SIG-M5 (cell line): ENCODE measurements around the gene VAV3.
"Not testable (repeated sequence)": the region's sequence is repeated elsewhere in the genome, so short reads cannot be mapped to it uniquely, and the experiment has no call there.

Source experiments
- DNase-seq: peaks from one replicate; lab custom pipeline; 2025; lab: John Stamatoyannopoulos, UW

VAV3 gene

GRCh38 chr1:107893350-107893749, 71.6 kb downstream of the VAV3 start:
- not testable (repeated sequence) for DNase-seq

- DNase-seq, result no peak
Measured at GRCh38 chr1:107889524-107889923, 75.5 kb downstream of the VAV3 start.

DNA sequence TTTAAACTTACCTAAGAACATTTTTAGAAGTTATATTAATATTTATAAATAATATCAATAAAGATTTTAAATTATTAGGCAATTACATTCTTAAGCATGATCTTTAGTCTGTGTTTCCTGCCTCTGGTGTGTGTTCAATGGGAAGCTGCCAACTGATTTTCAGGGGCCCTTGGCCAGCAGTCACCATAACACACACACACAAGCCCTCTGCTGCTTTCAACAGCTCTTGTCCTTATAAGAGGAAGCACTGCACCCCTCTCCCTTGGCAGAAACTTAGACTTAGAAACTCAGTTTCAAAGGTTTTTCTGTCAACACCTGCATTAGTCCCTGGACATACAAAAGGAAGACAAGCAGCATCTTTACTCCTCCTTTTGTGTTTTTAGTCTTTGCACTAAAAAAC, 81.4 kb downstream of the VAV3 start:
- DNase-seq, result no peak

DNA sequence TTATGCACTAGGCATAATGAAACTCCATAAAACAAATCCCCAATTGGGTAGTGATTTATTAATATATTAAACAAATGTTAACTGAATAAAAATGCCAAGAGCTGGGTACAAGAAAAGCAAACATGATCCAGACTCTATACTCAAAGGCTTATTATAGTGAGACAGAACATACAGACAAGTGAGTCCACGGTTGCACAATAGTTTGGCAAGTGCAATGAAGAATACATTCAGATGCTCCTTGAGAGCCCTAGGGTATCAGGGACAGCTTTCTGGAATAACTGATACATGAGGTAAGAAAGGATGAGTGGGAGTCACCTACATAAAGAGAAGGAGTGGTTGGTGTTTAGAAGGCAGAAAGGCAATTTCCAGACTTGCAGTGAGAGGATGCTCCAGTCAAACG, 85.1 kb downstream of the VAV3 start:
- DNase-seq, result no peak

GRCh38 chr1:107879346-107879745, 85.6 kb downstream of the VAV3 start:
- no peak for DNase-seq

DNA sequence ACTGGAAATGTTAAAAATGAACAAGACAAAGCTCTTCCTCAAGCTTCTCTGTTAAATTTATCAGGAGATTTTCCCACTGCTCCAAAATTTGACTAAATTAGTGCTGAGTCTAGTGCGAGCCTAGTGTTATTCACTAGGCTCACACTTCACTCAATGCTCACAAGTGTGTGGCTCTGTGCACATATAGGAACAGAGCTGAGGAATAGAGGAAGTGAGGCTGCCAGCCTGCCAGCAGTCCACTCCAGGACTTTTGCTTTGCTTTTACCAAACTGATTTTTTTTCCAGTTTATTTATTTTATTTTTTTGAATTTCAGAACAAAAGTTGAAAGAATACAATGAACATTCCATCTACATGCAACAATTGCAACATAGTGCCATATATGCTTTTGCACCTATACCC, 87.2 kb downstream of the VAV3 start:
- no peak for DNase-seq

DNA sequence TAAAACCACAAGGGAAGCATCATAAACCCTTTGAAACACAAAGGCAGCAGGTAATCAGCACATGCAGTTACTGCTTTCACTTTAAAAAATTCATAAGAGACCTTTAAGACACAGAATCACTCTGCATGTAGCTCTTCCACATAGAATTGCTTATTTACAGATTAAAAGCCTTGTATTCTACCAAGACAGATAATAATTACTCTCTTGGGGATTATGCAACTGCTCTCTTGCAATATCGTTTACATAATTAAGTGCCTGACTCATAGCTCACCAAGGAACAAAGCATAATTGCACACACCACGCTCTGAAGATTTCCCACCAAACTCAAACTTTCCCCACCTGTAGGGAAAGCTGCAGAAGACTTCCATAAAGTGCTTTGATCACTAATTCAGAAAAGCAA, 87.9 kb downstream of the VAV3 start:
- no peak for DNase-seq

DNA sequence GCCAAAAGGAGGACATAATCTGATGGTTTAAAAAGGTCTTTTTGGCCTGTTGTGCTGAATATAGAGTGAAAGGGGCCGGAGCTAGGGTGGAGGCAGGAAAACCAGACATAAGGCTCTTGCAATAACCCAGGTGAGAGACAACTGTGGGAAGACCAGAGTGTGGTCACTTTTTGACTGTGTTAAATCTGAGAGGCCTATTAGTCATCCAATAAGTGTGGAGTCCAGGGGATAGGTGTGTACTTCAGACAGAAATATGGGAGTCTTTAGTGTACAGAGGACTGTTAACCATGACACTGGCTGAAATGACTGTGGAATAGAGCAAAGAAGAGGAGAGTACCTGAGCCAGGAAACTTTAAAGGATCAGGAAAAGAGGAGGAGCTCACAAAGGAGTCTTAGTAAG, 89.3 kb downstream of the VAV3 start:
- DNase-seq, result no peak

DNA sequence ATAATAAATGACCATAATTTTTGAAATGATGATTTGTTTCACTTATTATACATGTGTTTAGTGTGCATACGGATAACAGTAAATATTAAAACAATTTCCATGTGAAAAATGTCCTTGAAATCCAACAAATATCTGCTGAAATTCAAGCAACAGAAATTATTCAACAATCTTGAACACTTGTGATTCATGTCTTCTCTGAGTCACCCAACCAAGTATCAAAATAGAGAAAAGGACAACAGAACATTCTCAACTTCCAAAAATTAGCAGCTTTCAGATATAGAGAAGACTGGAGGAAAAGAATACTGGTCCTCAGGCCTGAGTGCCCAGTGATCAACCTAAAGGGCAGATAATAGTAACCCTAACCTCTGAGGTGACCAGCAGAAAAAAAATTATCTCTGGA, 90.8 kb downstream of the VAV3 start:
- DNase-seq, result no peak

DNA sequence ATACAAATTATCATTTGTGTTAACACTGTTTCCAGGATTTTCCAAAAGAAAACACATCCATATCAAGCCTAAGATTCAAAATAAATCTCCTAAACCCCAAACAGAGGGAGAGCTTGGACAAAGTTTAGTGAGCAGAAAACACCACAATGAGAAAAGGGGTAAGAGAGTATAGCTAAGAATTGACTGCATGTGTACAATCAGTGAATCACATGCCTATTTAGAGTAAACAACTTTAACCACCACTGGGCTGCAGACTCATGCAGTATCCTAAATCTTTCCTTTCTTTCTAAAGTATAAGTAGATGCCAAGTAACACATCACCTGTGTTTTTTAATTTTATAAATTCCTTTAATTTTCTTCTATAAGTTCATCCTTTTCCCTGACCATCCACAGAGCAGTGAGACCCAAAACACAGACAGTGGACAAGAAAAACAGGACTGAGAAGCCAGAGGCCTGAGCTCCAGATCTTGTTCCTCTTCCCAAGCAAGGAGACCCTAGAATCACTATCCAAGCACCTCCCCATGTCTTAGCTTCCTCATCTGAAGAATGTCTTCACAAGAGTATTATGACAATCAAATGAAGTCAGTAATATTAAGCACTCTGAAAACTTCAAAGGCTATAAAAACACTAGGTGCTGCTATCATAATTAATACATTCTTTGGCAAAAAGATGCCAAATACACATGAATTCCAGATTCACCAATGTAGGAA, 93.1 kb downstream of the VAV3 start:
- no peak for DNase-seq

DNA sequence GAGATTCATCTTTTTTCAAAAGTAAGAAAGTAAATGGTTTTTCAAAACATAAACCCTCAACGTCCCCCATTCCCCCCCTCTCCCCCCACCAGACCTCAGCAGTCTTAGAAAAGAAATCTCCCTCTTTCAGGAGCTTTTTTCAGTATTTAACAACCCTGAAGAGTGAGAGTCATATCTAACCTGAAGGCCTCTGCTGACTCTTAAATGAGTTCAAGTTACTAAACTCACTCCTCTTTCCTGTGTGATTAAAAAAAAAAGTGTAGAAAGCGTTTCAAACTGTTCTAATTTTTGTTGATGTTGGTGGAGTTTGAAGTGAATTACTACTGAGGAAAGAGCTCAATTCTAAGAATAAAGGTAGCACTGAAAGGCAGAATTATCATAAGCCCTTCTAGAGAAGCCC, 93.7 kb downstream of the VAV3 start:
- DNase-seq, result no peak

DNA sequence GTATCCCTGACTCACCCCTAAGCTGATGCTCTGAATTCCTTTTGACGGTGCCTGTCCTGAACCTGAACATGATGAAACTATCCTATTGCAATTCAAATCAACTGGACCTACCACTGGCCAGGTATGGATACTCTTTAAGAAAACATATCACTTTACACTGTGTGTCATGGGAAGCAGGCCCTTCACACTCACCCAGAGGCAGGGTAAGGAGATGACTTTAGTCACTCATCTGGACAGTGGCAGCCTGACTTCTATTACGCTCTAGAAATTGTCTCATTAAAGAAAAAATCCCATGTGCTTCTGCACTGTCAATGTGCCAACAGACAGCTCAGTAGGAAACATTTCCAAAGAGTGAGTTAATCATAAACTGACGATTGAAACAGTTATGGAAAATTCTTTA, 94.3 kb downstream of the VAV3 start:
- no peak for DNase-seq

GRCh38 chr1:107867897-107868296, 97.1 kb downstream of the VAV3 start:
- DNase-seq, result no peak

DNA sequence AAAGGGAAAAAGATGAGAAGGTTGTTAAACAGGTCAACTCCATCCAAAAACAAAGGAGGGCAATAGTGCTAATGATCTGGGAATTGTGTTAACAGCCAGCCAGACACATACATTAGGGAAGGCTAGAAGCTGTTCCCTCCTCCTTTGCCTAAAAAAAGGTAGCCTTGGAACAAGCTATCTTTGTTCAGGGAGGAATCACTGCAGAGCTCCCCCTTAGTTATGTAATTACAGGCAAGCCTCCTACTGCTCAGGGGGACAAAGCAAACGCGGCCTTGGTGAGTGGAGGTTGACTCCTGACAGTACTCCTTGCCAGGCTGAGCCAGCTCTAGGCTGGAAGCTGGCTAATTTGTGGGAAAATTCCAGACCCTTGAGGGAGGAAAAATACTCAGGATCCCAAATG, 97.6 kb downstream of the VAV3 start:
- no peak for DNase-seq

DNA sequence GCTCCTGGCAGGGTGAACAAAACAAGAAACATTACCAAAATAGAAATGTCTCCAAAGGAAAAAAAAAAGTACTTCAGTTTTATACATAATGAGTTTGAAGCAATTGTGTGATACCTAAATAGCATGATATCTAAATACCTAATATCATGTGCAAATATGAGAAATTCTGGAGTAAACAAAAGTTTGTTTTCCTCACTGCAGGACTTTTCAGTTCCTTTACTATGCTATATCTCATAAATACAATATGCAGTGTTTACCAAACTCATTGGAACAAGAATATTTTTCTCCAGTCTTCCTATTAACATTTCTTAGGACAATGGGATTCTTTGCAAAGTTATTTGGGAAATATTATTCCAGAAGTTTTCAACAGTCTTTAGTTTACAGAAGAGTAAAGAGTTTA, 98.1 kb downstream of the VAV3 start:
- DNase-seq, result no peak

DNA sequence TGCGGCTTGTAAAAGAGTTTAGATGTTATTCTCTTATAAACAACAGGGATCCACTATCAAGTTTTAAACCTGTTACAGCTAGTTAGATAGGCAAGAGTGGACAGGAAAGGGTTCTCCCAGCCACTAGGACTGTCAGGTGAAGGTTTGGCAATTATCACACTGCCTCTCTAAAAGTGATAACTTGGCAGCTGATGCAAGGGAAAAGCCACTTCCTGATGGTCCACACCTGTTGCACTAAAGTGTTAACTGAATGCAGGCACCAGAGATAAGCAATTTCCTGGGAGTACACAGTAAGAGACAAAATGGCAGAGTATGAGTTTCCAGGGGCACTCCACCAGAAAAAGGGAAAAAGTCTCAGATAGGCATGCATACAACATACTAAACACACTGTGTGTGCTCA, 99.4 kb downstream of the VAV3 start:
- no peak for DNase-seq

DNA sequence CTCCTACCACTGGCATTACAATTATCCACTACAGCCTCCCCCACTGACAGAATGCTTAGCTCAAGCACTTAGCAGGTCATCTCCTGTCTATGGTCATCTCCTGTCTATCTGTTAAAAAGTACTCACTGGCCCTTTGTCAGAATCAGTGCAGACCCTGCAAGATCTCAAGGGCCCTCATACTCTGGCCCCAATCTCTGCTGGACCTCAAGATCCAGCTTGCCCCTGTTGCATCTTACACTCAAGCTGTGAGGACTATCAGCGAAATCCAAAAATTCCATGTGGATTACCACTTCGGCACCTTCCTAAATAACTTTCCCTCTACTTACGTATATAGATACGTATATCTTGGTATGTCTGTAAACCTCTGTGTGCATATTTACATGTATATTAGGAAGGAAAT, 101.6 kb downstream of the VAV3 start:
- no peak for DNase-seq

DNA sequence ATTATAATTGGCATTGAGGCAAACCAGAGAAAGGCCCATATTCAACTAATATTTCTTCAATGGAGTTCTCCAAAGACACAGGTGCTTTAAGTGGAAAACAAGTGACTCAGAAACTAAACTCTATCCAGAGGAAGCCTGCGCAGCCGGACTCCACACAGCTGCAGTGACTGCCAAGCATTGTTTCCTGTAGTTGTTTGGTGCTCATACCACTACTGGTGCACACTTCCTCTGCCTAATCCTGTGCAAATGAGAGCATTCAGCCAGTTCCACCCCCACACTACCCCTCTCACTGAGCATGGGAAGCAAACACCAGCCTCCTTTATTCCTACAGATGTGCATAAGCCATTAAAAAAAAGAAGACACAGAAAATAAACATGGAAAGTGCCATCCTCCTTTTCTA, 102.9 kb downstream of the VAV3 start:
- no peak for DNase-seq

DNA sequence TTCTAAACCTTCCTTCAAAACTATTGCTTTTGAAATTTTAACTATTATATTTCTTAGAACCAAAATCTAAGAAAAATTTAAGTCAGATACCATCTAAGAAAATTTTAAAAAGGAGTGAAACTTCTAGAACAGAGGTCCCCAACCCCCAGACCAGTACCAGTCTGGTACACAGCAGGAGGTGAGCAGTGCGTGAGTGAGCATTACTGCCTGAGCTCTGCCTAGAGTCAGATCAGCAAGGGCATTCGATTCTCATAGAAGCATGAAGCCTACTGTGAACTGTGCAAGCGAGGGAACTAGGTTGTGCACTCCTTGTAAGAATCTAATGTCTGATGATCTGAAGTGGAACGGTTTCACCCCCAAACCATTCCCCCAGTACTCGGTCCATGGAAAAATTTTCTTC, 106.7 kb downstream of the VAV3 start:
- no peak for DNase-seq

- DNase-seq, result no peak
Measured at GRCh38 chr1:107851418-107851817, 113.6 kb downstream of the VAV3 start.

DNA sequence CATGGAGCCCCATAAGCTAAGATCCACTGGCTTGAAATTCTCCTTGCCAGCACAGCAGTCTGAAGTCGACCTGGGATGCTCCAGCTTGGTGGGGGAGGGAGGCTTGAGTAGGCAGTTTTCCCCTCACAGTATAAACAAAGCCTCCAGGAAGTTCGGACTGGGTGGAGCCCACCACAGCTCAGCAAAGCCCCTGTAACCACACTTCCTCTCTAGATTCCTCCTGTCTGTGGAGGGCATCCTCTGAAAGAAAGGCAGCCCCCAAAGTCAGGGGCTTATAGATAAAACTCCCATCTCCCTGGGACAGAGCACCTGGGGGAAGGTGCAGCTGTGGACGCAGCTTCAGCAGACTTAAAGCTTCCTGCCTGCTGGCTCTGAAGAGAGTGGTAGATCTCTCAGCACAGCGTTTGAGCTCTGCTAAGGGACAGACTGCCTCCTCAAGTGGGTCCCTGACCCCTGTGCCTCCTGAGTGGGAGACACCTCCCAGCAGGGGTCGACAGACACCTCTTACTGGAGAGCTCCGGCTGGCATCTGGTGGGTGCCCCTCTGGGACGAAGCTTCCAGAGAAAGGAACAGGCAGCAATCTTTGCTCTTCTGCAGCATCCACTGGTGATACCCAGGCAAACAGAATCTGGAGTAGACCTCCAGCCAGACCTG, 120.3 kb downstream of the VAV3 start:
- not testable (repeated sequence) for DNase-seq

DNA sequence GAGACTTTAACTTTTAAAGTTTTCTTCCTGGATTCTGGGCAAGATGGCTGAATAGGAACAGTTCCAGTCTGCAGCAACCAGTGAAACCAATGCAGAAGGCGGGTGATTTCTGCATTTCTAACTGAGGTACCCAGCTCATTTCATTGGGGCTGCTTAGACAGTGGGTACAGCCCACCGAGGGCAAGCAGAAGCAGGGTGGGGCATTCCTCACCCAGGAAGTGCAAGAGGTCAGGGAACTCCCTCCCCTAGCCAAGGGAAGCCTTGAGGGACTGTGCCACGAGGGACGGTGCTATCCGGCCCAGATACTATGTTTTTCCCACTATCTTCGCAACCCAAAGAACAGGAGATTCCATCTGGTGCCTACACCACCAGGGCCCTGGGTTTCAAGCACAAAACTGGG, 121.0 kb downstream of the VAV3 start:
- DNase-seq, result no peak

DNA sequence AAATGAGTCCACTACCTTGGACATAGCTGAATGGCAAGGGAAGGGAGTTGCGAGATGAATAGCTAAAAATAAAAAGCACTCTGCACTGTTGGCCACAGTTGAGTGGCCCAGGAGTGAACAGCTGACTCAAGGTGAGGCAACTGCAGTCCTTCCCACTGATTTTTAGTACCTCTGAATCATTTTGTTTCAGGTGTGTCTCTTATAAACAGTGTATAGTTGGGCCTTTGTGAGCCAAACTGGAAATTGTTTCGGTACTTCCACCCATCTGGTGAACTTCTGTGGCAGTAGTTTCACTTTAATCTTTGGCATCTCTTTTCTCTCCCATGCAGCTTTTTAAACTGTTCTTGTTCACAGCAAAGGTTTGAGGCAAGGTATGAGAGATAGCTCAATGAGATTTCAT, 122.7 kb downstream of the VAV3 start:
- no peak for DNase-seq

GRCh38 chr1:107840725-107841124, 124.3 kb downstream of the VAV3 start:
- no peak for DNase-seq
